ENCODE data around the gene IKZF2.

IKZF2 gene

GRCh38 chr2:213089438-213089837, 62.0 kb downstream of the IKZF2 start:
- ATAC-seq = no peak
- DNase-seq = no peak
- H3K27ac Mint-ChIP-seq = no peak overlapping the region
- H3K27me3 Mint-ChIP-seq = no peaks in the 10 kb centered on the region
- peaks cover 18% of the 10 kb centered on the region for H3K4me1 Mint-ChIP-seq
- H3K4me3 Mint-ChIP-seq = no peak overlapping the region
- no peaks in the 10 kb centered on the region for H3K9me3 Mint-ChIP-seq

- peaks cover 18% of the 10 kb centered on the region for H3K4me1 Mint-ChIP-seq
- ATAC-seq = no peak
- no peaks in the 10 kb centered on the region for H3K9me3 Mint-ChIP-seq
- DNase-seq = no peak
- H3K4me3 Mint-ChIP-seq = no peak overlapping the region
- no peak overlapping the region for H3K27ac Mint-ChIP-seq
- no peaks in the 10 kb centered on the region for H3K27me3 Mint-ChIP-seq
Observed at GRCh38 chr2:213087040-213087439, 64.4 kb downstream of the IKZF2 start.

- H3K27ac Mint-ChIP-seq = no peak overlapping the region
Observed at GRCh38 chr2:213086571-213086970, 64.8 kb downstream of the IKZF2 start.

GRCh38 chr2:213086050-213086449, 65.4 kb downstream of the IKZF2 start:
- Mint-ChIP-seq H3K4me1 (peaks cover 23% of the 10 kb centered on the region), H3K9me3 (no peaks in the 10 kb centered on the region), H3K27me3 (no peaks in the 10 kb centered on the region), H3K27ac (no peak overlapping the region), H3K4me3 (no peak overlapping the region)
- no peak for ATAC-seq
- DNase-seq = no peak

More at GRCh38 chr2:213086571-213086970, 64.8 kb downstream of the IKZF2 start:
- Mint-ChIP-seq H3K27me3 (no peaks in the 10 kb centered on the region), H3K4me3 (no peak overlapping the region), H3K9me3 (no peaks in the 10 kb centered on the region), H3K4me1 (peaks cover 18% of the 10 kb centered on the region)
- DNase-seq (no peak), ATAC-seq (no peak)

- Mint-ChIP-seq H3K27me3 (no peaks in the 10 kb centered on the region), H3K4me1 (peaks cover 19% of the 10 kb centered on the region), H3K27ac (no peak overlapping the region), H3K9me3 (no peaks in the 10 kb centered on the region), H3K4me3 (no peak overlapping the region)
- DNase-seq (no peak), ATAC-seq (no peak)
Observed at GRCh38 chr2:213085538-213085937, 65.9 kb downstream of the IKZF2 start.

- H3K4me1 Mint-ChIP-seq = peaks cover 19% of the 10 kb centered on the region
- DNase-seq (no peak), ATAC-seq (no peak)
- H3K9me3 Mint-ChIP-seq = no peaks in the 10 kb centered on the region
- H3K4me3 Mint-ChIP-seq = no peak overlapping the region
- no peak overlapping the region for H3K27ac Mint-ChIP-seq
- no peaks in the 10 kb centered on the region for H3K27me3 Mint-ChIP-seq
Observed at GRCh38 chr2:213084261-213084660, 67.2 kb downstream of the IKZF2 start.

- peaks cover 22% of the 10 kb centered on the region for H3K4me1 Mint-ChIP-seq
- H3K4me3 Mint-ChIP-seq = no peak overlapping the region
- no peak for ATAC-seq
- no peaks in the 10 kb centered on the region for H3K9me3 Mint-ChIP-seq
- no peak for DNase-seq
- H3K27me3 Mint-ChIP-seq = no peaks in the 10 kb centered on the region
- H3K27ac Mint-ChIP-seq = no peak overlapping the region
Observed at GRCh38 chr2:213080969-213081617, 70.3 kb downstream of the IKZF2 start.

- peaks cover 22% of the 10 kb centered on the region for H3K4me1 Mint-ChIP-seq
- ATAC-seq = no peak
- H3K27ac Mint-ChIP-seq = no peak overlapping the region
- no peaks in the 10 kb centered on the region for H3K27me3 Mint-ChIP-seq
- no peaks in the 10 kb centered on the region for H3K9me3 Mint-ChIP-seq
- no peak overlapping the region for H3K4me3 Mint-ChIP-seq
- DNase-seq = no peak
Observed at GRCh38 chr2:213079756-213080155, 71.7 kb downstream of the IKZF2 start.

- H3K4me3 Mint-ChIP-seq = no peak overlapping the region
- peaks cover 22% of the 10 kb centered on the region for H3K4me1 Mint-ChIP-seq
- no peaks in the 10 kb centered on the region for H3K9me3 Mint-ChIP-seq
Observed at GRCh38 chr2:213078686-213079085, 72.7 kb downstream of the IKZF2 start.

GRCh38 chr2:213069531-213069930, 81.9 kb downstream of the IKZF2 start:
- Mint-ChIP-seq H3K4me3 (no peak overlapping the region), H3K9me3 (no peaks in the 10 kb centered on the region), H3K27ac (no peak overlapping the region), H3K4me1 (peaks cover 23% of the 10 kb centered on the region), H3K27me3 (peaks cover 8% of the 10 kb centered on the region)
- ATAC-seq (no peak), DNase-seq (no peak)

More at GRCh38 chr2:213078686-213079085, 72.7 kb downstream of the IKZF2 start:
- ATAC-seq = no peak
- DNase-seq = no peak
- Mint-ChIP-seq H3K27me3 (no peaks in the 10 kb centered on the region), H3K27ac (no peak overlapping the region)

GRCh38 chr2:213068676-213069359, 82.6 kb downstream of the IKZF2 start:
- DNase-seq (no peak), ATAC-seq (no peak)
- Mint-ChIP-seq H3K9me3 (no peaks in the 10 kb centered on the region), H3K4me1 (peaks cover 30% of the 10 kb centered on the region), H3K27ac (no peak overlapping the region), H3K4me3 (no peak overlapping the region), H3K27me3 (peaks cover 8% of the 10 kb centered on the region)

- peaks cover 35% of the 10 kb centered on the region for H3K4me1 Mint-ChIP-seq
- ATAC-seq (no peak), DNase-seq (no peak)
- H3K27ac Mint-ChIP-seq = no peak overlapping the region
- H3K27me3 Mint-ChIP-seq = peaks cover 8% of the 10 kb centered on the region
- no peaks in the 10 kb centered on the region for H3K9me3 Mint-ChIP-seq
- H3K4me3 Mint-ChIP-seq = no peak overlapping the region
Observed at GRCh38 chr2:213067888-213068287, 83.5 kb downstream of the IKZF2 start.

GRCh38 chr2:213066443-213066743, 85.0 kb downstream of the IKZF2 start:
- peak overlapping the region; percentile 59 to 62 for H3K4me3 Mint-ChIP-seq
- no peak overlapping the region for H3K27ac Mint-ChIP-seq
- DNase-seq (no peak), ATAC-seq (no peak)
- H3K27me3 Mint-ChIP-seq = peaks cover 8% of the 10 kb centered on the region
- H3K9me3 Mint-ChIP-seq = no peaks in the 10 kb centered on the region
- peaks cover 37% of the 10 kb centered on the region for H3K4me1 Mint-ChIP-seq

- Mint-ChIP-seq H3K4me3 (peak overlapping the region; percentile 59 to 62), H3K27me3 (peaks cover 8% of the 10 kb centered on the region), H3K9me3 (no peaks in the 10 kb centered on the region), H3K4me1 (peaks cover 37% of the 10 kb centered on the region), H3K27ac (no peak overlapping the region)
- DNase-seq = no peak
- ATAC-seq = peak; percentile 50
Observed at GRCh38 chr2:213065583-213066442, 85.6 kb downstream of the IKZF2 start.

GRCh38 chr2:213064099-213064498, 87.3 kb downstream of the IKZF2 start:
- Mint-ChIP-seq H3K4me1 (peaks cover 30% of the 10 kb centered on the region), H3K27ac (no peak overlapping the region), H3K4me3 (no peak overlapping the region), H3K27me3 (peaks cover 2% of the 10 kb centered on the region), H3K9me3 (no peaks in the 10 kb centered on the region)
- no peak for DNase-seq
- ATAC-seq = no peak

- Mint-ChIP-seq H3K27ac (no peak overlapping the region), H3K4me3 (no peak overlapping the region), H3K4me1 (peaks cover 12% of the 10 kb centered on the region), H3K9me3 (no peaks in the 10 kb centered on the region), H3K27me3 (no peaks in the 10 kb centered on the region)
- ATAC-seq (no peak), DNase-seq (no peak)
Observed at GRCh38 chr2:213057977-213058376, 93.4 kb downstream of the IKZF2 start.

All from stimulated activated naive CD8-positive, alpha-beta T cell treated with anti-CD3 and anti-CD28 coated beads, Interleukin-15, amount 100 ng/mL, for 72 hours (primary cell).